Adrenal gland (tissue), 5 donors: ENCODE measurements around the gene UNC93B1.
"Not testable (repeated sequence)": the region's sequence is repeated elsewhere in the genome, so short reads cannot be mapped to it uniquely, and the experiment has no call there.

Source experiments
- CTCF ChIP-seq, 6 experiments: fragments of 450-650 bp in 4 of 6; fragments of 200-600 bp in 2 of 6; sonication (generic) in 1 of 6; IDR thresholded peaks; 1 replicate in 5 of 6; 2 replicates in 1 of 6; pipeline versions ENCODE4 v1.5.1 to v1.8.0; 2016 to 2021; ENCODE audit warnings: antibody characterized with exemption in 6 of 6, mild to moderate bottlenecking in 2 of 6, moderate library complexity in 1 of 6
- POLR2A ChIP-seq, 2 donors: fragments of 450-650 bp; IDR thresholded peaks; one replicate each; pipeline ENCODE4 v1.6.1; 2017; ENCODE audit warnings: antibody characterized with exemption in 2 of 2, mild to moderate bottlenecking in 2 of 2, moderate library complexity in 1 of 2
- donor health status: DM: no; HTN: no; CAD: no.

DNA sequence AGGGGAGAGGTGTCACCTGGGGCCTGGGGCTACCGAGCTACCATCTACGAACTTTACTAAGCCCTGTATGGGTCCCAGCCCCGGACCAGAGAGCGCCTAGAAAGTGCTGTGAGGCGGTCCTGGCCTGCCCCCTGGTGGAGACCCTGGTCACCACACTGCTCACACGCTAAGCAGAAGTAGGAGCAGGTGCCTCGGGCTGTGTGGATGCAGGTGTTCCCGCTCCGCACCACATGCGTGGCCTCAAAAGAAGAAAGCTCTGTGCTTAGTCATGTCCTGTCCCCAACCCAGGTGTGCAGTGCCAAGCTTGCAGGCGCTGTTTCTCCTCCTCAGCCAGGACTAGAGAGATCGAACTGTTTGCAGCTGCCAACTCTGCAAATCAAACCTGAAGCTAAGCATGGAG lies 10.1 kb downstream of the UNC93B1 start:
- TF ChIP-seq CTCF (IDR thresholded peaks at IDR 0.05), result peak; percentile 42 to 71 (median 64)
- TF ChIP-seq POLR2A (IDR thresholded peaks at IDR 0.05), result not testable (repeated sequence)
